HG02852 (cell line): ENCODE results near the gene FBXO46.
"Not testable (repeated sequence)": the region's sequence is repeated elsewhere in the genome, so short reads cannot be mapped to it uniquely, and the experiment has no call there.

Source experiments
- ATAC-seq: cut with Tn5 transposase; IDR thresholded peaks from one replicate; pipeline ENCODE4 v1.9.1; 2021; ENCODE audit warnings: mild to moderate bottlenecking, moderate library complexity; ENCODE audit not compliant: unreplicated experiment

The FBXO46 gene

GRCh38 chr19:45729800-45730290 lies 851 bp downstream of the FBXO46 start:
- ATAC-seq: no peak

- ATAC-seq: not testable (repeated sequence)
These were observed 2.0 kb downstream of the FBXO46 start for GRCh38 chr19:45728683-45729082.

DNA sequence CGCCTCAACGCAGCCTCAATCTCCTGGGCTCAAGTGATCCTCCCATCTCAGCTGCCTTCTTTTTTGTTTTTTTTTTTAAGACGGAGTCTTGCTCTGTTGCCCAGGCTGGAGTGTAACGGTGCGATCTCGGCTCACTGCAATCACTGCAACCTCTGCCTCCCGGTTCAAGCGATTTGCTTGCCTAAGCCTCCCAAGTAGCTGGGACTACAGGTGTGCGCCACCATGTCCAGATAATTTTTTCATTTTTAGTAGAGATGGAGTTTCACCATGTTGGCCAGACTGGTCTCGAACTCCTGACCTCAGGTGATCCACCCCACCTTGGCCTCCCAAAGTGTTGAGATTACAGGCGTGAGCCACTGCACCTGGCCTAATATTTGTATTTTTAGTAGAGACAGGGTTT lies 10.6 kb downstream of the FBXO46 start:
- not testable (repeated sequence) for ATAC-seq

- no peak for ATAC-seq
These were observed 12.6 kb downstream of the FBXO46 start for GRCh38 chr19:45717983-45718650.

DNA sequence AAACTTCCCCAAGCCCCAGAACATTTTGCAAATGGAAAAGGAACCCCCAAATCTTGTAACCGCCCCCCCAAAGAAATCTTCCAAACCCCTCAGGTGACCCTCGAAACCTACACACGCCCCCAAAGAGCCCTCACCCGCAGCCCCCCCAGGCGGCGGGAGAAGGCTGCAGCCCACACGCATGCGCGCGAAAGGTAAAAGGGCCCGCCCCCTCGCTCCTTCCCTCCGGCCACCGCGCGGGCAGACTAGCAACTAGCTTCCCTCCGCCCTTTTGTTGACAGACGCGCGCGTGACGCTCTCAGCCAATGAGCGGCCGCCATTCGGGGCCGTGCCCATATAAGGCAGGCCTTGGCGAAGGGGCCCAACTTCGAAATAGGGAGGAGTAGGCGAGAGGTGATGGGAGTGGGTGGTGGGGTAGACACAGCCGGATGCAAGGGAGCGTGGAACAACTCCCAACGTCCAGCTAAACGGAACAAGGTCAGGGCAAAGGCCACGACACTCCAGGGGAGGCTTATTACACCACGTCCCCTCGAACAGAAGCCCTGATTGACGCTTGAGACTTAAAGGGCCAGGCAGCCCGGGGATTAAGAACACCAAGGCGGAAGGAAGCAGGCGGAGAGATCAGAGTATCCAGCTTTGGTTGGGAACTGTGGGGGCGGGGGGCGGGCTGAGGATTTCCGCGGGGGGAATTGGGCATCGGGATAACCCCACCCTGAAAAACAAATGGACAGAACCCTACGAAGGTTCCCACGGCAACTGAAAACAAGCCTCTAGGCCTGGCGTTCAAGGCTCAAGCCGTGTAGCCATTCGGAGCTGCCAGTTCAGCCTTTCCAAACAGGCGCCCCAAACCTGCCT lies 13.3 kb downstream of the FBXO46 start:
- ATAC-seq: peak; percentile 92

GRCh38 chr19:45716359-45717130 lies 14.2 kb downstream of the FBXO46 start:
- ATAC-seq: no peak

DNA sequence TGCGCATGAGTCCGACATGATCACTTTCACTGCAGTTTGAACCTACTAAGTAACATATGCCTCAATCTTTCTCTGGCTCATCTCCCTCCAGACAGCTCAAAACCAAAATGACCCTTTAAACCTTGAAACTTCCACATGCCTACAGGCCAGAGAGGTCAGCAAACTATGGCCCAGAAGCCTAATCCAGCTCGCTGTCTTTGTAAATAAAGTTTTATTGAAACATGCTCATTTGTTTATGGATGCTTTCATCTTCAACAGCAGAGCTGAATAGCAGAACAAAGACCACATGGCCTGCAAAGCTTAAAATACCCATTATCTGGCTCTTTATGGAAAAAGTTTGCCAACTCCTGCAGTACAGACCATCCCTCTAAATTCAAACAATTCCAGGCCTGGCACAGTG lies 15.6 kb downstream of the FBXO46 start:
- ATAC-seq: no peak

GRCh38 chr19:45713141-45713540 lies 17.6 kb downstream of the FBXO46 start:
- ATAC-seq: no peak

GRCh38 chr19:45712699-45713067 lies 18.0 kb downstream of the FBXO46 start:
- no peak for ATAC-seq

GRCh38 chr19:45711851-45712698 lies 18.6 kb downstream of the FBXO46 start:
- ATAC-seq: no peak

- no peak for ATAC-seq
These were observed 20.2 kb downstream of the FBXO46 start for GRCh38 chr19:45710356-45711130.

DNA sequence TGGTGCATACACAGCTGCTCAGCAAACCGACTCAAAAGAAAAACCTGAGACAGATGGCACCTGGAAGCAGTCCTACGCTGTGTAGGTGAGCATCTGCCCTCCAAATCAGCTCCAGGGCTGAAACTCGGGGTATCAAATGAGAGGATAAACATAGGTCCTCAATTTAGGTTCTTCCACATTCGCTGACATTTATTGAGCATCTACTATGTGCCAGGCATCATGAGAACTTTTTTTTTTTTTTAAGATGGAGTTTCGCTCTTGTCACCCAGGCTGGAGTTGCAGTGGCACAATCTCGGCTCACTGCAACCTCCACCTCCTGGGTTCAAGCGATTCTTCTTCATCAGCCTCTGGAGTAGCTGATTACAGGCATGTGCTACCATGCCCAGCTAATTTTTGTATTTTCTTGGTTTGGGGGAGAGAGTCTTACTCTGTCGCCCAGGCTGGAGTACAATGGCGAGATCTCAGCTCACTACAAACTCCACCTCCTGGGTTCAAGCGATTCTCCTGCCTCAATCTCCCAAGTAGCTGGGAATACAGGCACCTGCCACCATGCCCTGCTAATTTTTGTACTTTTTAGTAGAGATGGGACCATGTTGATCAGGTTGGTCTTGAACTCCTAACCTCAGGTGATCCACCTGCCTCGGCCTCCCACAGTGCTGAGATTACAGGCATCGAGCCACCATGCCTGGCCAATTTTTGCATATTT lies 24.8 kb downstream of the FBXO46 start:
- no peak for ATAC-seq

GRCh38 chr19:45705115-45705514 lies 25.6 kb downstream of the FBXO46 start:
- no peak for ATAC-seq

GRCh38 chr19:45701676-45702075 lies 29.0 kb downstream of the FBXO46 start:
- ATAC-seq: no peak

DNA sequence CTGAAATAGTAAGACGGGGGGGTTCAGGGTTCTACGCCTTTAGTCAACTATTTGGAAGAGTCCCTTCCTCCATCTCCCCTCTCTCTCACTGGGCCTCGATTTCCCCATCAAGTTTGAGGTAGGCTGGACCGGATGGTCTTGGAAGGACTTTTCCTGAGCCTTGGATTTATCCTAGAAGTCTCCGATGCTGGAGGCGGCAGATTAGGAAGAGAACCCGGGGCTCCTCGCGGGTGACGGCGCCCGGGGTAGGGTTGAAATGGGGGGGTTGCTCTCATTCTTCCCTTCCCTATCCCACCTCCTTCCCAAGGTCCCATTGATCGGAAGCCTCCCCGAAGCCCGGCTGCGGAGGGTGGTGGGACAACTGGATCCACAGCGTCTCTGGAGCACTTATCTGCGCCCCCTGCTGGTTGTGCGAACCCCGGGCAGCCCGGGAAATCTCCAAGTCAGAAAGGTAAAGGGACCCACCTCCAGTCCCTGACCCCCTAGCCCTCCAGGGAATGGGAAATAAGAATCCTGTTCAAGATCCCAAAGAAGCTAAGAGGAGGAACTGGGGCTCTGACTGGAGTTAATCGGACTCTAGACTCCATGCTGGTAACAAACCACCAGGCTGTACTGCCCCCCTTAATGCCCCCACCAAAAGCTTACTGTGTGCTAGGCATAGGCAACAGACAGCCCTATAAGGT lies 37.4 kb downstream of the FBXO46 start:
- ATAC-seq: no peak

DNA sequence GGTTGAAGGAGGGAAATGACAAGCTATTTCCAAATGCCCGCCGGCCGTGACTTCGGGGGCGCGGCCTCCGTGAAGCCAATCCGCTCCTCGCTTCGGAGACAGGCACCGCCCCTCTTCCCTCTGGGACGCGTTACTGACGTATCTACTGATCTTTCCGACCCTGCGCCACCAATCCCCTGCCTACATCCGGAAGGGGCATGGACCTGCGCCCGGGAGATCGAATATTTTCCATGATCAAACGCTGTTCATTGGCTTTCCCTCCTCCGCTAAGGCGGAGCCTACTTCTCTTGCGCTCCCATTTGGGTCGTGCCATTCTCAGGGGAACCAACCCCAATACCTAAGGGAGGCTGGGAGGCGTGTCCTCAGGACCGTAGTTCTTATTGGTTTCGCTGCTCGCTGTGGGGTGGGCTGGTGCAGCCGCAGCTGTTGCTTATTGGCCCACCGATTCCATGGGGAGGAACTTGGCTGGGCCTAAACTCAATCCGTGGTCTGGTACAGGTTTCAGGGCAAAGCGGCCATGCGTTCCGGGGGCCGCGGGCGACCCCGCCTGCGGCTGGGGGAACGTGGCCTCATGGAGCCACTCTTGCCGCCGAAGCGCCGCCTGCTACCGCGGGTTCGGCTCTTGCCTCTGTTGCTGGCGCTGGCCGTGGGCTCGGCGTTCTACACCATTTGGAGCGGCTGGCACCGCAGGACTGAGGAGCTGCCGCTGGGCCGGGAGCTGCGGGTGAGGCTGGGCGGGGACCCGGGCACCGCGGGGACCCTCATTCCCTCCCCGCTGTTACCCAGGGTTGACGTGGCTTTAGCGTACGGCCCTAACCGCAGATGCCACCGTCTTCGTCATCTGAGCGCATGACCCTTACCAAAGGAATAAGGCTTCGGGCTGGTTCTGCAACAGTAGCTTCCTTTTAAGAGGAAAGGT lies 38.2 kb downstream of the FBXO46 start, which contains the start of gene QPCTL:
QPCTL (plus strand) TSS at position 480 of the 919 bp plus-strand sequence; CDS start at position 518, 38 bp downstream.
- ATAC-seq: peak; percentile 79

- peak; percentile 40 for ATAC-seq
These were observed 39.0 kb downstream of the FBXO46 start, which contains the start of gene SNRPD2 for GRCh38 chr19:45691516-45692186. Gene SNRPD2, minus strand, starts transcription at chr19:45691953. Its CDS starts 65 bp downstream, at chr19:45691888.
